Heart left ventricle (tissue), 13 donors: Measurements from ENCODE around the gene ASB13.

ENCODE experiments used
- POLR2A ChIP-seq, 2 donors: fragments of 450-650 bp; IDR thresholded peaks; one replicate each; pipeline ENCODE4 v1.6.1; 2017; ENCODE audit warnings: antibody characterized with exemption in 2 of 2, mild to moderate bottlenecking in 2 of 2, moderate library complexity in 2 of 2
- TF ChIP-seq, protein P1 (sequence below), 12 donors: fragments of 200-600 bp; sonication (generic) in 4 of 12; IDR thresholded peaks; one replicate each; pipeline versions ENCODE4 v1.5.0 to v1.8.0; 2018 to 2022; ENCODE audit warnings: antibody characterized with exemption in 12 of 12, mild to moderate bottlenecking in 5 of 12
- donor health status: ischemic (EF 13 %, LVEDD 7.1; RV severe dilation, severe dysfunction).
- donor health status: DM: no; HTN: yes; CAD: no.
- donor health status: DM: no; HTN: no; CAD: no.
- donor health status: ischemic (EF 25% LVEDD 6.9; RV normal size, moderate dysfunction).
- donor health status: ischemic (EF 25% LVEDD 5.7; RV mildly dilated, moderate dysfunction).
- donor health status: ischemic (EF 35%, LVEDD 5.7; RV mildly dilated, moderate dysfunction).
- donor health status: nonischemic (EF 11% LVEDD 7.7; RV severe dilation, severe dysfunction).
- donor health status: DM: yes; HTN: yes; CAD: no.
- donor health status: PGD.
- donor health status: ischemic (EF 29% LVEDD 5.4; RV normal size, mild dysfunction).
- donor health status: nonischemic (EF 23%, LVEDD 6.1; RV moderate dilation, normal function).

DNA sequence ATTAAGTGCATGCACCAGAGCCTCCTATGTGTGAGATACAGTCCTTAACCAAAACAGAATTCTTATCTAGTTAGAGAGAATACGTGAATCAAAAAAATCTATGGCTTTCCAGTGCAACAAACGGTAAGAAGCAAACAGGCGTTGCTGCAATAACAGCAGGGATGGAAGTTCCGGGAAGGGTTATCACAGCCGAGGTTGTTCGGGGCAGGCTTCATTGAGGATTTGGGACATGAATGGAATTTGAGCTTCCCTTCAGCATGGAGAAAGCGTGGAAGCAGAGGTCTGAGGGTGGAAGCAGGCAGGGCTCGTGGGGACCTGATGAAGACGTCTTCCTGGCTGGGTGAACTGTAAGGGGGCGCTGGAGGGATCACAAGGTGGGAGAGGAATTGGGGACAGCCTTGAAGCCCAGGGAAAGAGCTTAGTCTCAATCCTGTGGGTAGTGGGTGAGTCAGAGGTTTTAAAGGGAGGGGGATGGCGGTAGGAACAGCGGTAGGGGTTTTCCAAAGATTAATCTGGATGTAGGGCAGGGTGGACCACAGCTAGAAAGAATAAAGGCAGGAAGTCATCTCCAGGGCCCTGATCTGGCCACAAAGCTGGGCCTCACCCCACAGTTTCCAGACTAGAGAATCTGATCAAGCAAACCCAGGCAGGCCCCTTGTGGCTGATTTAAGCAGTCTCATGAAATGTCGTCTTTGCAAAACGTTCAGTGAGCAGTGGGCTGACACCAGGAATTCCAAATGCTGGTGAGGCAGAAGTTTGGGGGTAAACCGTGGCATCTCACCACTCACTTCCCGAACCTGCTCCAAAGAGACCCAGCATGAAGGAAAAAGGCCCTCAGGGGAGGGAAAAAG is 76.5 kb downstream of the ASB13 start:
- TF ChIP-seq, protein P1, sequence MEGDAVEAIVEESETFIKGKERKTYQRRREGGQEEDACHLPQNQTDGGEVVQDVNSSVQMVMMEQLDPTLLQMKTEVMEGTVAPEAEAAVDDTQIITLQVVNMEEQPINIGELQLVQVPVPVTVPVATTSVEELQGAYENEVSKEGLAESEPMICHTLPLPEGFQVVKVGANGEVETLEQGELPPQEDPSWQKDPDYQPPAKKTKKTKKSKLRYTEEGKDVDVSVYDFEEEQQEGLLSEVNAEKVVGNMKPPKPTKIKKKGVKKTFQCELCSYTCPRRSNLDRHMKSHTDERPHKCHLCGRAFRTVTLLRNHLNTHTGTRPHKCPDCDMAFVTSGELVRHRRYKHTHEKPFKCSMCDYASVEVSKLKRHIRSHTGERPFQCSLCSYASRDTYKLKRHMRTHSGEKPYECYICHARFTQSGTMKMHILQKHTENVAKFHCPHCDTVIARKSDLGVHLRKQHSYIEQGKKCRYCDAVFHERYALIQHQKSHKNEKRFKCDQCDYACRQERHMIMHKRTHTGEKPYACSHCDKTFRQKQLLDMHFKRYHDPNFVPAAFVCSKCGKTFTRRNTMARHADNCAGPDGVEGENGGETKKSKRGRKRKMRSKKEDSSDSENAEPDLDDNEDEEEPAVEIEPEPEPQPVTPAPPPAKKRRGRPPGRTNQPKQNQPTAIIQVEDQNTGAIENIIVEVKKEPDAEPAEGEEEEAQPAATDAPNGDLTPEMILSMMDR (IDR thresholded peaks at IDR 0.05), result peak in 3 of 12 donors; percentile 6 to 22 (median 10)
- no peak for TF ChIP-seq POLR2A (IDR thresholded peaks at IDR 0.05)
